ENCODE results near the gene DCTPP1.
"Not testable (repeated sequence)": the region's sequence is repeated elsewhere in the genome, so short reads cannot be mapped to it uniquely, and the experiment has no call there.

DCTPP1 gene

DNA sequence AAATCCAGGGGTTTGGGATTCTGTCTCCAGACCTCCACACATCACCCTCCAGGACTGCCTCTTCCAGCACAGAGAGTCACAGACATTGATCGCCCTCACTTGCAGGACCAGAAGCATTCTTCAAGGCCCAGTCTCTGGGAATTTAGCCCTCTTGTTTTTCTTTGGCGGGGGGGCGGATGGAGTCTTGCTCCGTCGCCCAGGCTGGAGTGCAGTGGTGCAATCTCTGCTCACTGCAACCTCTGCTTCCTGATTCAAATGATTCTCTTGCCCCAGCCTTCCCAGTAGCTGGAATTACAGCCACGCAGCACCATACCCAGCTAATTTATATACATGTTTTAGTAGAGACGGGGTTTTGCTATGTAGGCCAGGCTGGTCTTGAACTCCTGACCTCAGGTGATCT is 34.2 kb upstream of the DCTPP1 start:
- TF ChIP-seq, protein P1, sequence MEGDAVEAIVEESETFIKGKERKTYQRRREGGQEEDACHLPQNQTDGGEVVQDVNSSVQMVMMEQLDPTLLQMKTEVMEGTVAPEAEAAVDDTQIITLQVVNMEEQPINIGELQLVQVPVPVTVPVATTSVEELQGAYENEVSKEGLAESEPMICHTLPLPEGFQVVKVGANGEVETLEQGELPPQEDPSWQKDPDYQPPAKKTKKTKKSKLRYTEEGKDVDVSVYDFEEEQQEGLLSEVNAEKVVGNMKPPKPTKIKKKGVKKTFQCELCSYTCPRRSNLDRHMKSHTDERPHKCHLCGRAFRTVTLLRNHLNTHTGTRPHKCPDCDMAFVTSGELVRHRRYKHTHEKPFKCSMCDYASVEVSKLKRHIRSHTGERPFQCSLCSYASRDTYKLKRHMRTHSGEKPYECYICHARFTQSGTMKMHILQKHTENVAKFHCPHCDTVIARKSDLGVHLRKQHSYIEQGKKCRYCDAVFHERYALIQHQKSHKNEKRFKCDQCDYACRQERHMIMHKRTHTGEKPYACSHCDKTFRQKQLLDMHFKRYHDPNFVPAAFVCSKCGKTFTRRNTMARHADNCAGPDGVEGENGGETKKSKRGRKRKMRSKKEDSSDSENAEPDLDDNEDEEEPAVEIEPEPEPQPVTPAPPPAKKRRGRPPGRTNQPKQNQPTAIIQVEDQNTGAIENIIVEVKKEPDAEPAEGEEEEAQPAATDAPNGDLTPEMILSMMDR (IDR thresholded peaks at IDR 0.05; ENCODE audit: poor library complexity, severe bottlenecking) = no peak
- no peaks in the 10 kb centered on the region for H3K9me3 ChIP-seq (ENCODE audit: severe bottlenecking)
- H3K27me3 ChIP-seq (ENCODE audit: insufficient read depth, poor library complexity, severe bottlenecking) = no peaks in the 10 kb centered on the region
- peaks cover under 1% of the 10 kb centered on the region for H3K4me1 ChIP-seq (ENCODE audit: insufficient read depth, poor library complexity, severe bottlenecking)
- no peak overlapping the region for H3K4me3 ChIP-seq (ENCODE audit: severe bottlenecking)
- ATAC-seq (ENCODE audit: low read depth) = no peak
- H3K27ac ChIP-seq (ENCODE audit: poor library complexity, severe bottlenecking) = no peak overlapping the region
- H3K36me3 ChIP-seq (ENCODE audit: low read depth) = no peaks in the 10 kb centered on the region
- no peak for DNase-seq (ENCODE audit: low spot score)

GRCh38 chr16:30461426-30461825 is 31.6 kb upstream of the DCTPP1 start:
- H3K27ac ChIP-seq (ENCODE audit: poor library complexity, severe bottlenecking); H3K4me3 ChIP-seq (ENCODE audit: severe bottlenecking); DNase-seq (ENCODE audit: low spot score); H3K9me3 ChIP-seq (ENCODE audit: severe bottlenecking); H3K4me1 ChIP-seq (ENCODE audit: insufficient read depth, poor library complexity, severe bottlenecking); H3K27me3 ChIP-seq (ENCODE audit: insufficient read depth, poor library complexity, severe bottlenecking); H3K36me3 ChIP-seq (ENCODE audit: low read depth); ATAC-seq (ENCODE audit: low read depth): not testable (repeated sequence)

- Histone ChIP-seq H3K27ac (ENCODE audit: poor library complexity, severe bottlenecking) (no peak overlapping the region), H3K27me3 (ENCODE audit: insufficient read depth, poor library complexity, severe bottlenecking) (no peaks in the 10 kb centered on the region), H3K4me3 (ENCODE audit: severe bottlenecking) (no peak overlapping the region), H3K4me1 (ENCODE audit: insufficient read depth, poor library complexity, severe bottlenecking) (no peaks in the 10 kb centered on the region), H3K36me3 (ENCODE audit: low read depth) (no peaks in the 10 kb centered on the region), H3K9me3 (ENCODE audit: severe bottlenecking) (no peaks in the 10 kb centered on the region)
- no peak for DNase-seq (ENCODE audit: low spot score)
- no peak for ATAC-seq (ENCODE audit: low read depth)
- TF ChIP-seq, protein P1 (IDR thresholded peaks at IDR 0.05; ENCODE audit: poor library complexity, severe bottlenecking) = no peak
Measured at GRCh38 chr16:30459456-30459855, 29.6 kb upstream of the DCTPP1 start.

DNA sequence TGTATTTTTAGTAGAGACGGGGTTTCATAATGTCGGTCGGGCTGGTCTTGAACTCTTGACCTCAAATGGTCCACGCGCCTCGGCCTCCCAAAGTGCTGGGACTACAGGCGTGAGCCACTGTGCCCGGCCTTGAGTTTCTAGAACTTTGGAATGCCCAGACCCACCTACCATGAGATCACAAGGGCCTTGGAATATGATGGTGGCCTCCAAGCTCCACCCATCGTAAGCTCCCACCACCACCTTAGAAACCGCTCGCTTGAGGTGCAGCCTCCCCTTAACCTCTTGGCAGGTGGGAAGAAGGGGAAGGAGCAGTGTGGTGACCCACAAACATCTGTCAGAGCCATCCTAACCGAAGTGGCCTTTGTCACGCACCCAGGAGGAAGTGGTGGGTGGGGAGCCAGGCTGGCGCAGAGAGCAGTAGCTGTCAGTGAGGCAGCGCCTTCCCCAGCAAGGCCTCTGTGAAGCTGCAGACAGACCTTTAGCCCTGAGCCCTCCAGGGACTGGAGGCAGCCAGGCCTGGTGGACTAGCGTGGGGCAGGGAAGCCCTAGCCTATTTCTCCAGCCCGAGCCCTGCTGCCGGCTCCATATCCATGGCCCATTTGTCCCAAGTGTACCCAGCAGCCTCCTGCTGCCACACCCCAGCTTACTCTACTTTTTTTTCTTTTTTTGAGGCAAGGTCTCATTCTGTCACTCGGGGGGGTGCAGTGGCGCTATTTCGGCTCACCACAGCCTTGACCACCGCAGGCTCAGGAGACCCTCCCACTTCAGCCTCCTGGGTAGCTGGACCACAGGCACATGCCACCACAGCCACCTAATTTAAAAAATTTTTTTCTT is 28.9 kb upstream of the DCTPP1 start:
- no peak for ATAC-seq (ENCODE audit: low read depth)
- TF ChIP-seq, protein P1 (IDR thresholded peaks at IDR 0.05; ENCODE audit: poor library complexity, severe bottlenecking) = no peak
- Histone ChIP-seq H3K4me3 (ENCODE audit: severe bottlenecking) (no peak overlapping the region), H3K27me3 (ENCODE audit: insufficient read depth, poor library complexity, severe bottlenecking) (no peaks in the 10 kb centered on the region), H3K27ac (ENCODE audit: poor library complexity, severe bottlenecking) (no peak overlapping the region), H3K36me3 (ENCODE audit: low read depth) (no peaks in the 10 kb centered on the region), H3K9me3 (ENCODE audit: severe bottlenecking) (no peaks in the 10 kb centered on the region), H3K4me1 (ENCODE audit: insufficient read depth, poor library complexity, severe bottlenecking) (no peaks in the 10 kb centered on the region)
- DNase-seq (ENCODE audit: low spot score) = no peak

GRCh38 chr16:30457743-30458560 is 28.1 kb upstream of the DCTPP1 start:
- no peak overlapping the region for H3K4me3 ChIP-seq (ENCODE audit: severe bottlenecking)
- H3K27me3 ChIP-seq (ENCODE audit: insufficient read depth, poor library complexity, severe bottlenecking) = no peaks in the 10 kb centered on the region
- no peak for DNase-seq (ENCODE audit: low spot score)
- no peak overlapping the region for H3K27ac ChIP-seq (ENCODE audit: poor library complexity, severe bottlenecking)
- H3K4me1 ChIP-seq (ENCODE audit: insufficient read depth, poor library complexity, severe bottlenecking) = no peaks in the 10 kb centered on the region
- no peak for ATAC-seq (ENCODE audit: low read depth)
- TF ChIP-seq, protein P1 (IDR thresholded peaks at IDR 0.05; ENCODE audit: poor library complexity, severe bottlenecking) = no peak
- H3K36me3 ChIP-seq (ENCODE audit: low read depth) = no peaks in the 10 kb centered on the region
- H3K9me3 ChIP-seq (ENCODE audit: severe bottlenecking) = no peaks in the 10 kb centered on the region

Data from RWPE2 (cell line).